ENCODE data around the gene PAPPA. TPM values are rescaled to one million over a fixed set of nuclear protein-coding genes. Genes with fewer than 3 reads are reported as not detected.

Gene PAPPA
- total RNA-seq, 1 experiment from 2014 or later, result 0.05 TPM

DNA sequence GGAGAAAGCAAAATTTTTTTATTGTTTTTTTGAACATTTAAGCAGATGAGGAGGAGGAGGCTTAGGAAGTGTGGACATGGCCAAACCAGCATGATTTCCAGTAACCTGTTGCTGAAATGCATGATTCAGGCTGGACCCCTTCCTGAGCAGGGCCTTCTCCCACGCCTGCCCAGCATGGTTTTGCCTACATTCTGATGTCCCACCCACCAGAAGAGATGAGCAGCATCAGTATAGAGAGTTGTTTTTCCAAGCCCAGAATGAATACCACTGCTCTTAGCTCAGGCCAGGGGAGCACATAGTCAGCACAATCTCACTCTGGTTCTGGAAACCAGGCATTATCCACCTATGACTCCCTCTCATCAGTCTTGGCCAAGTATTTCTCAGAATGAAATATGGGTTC, 90.1 kb downstream of the PAPPA start:
- BruUV-seq (replicated peaks), result no TSS peak

More for the DNA sequence above, 90.1 kb downstream of the PAPPA start:
- ATAC-seq (no peak), DNase-seq (ENCODE audit: low read depth, low spot score) (no peak)
- ChIA-PET POLR2A (no interaction called here), CTCF (no interaction called here), RAD21 (ENCODE audit: low non-redundant PET in 1 of 2, low total read pairs in 2 of 2, uncharacterized antibody in 2 of 2, unreplicated experiment in 2 of 2) (no interaction called here)
- no peaks in the 10 kb centered on the region for H3K9me3 ChIP-seq (ENCODE audit: control insufficient read depth in 1 of 2, insufficient read depth in 1 of 2, low read depth in 1 of 2, low read length in 2 of 2)
- peaks cover 25% of the 10 kb centered on the region for H3K27me3 ChIP-seq (ENCODE audit: insufficient read depth, low read length)
- no peaks in the 10 kb centered on the region for H4K20me1 ChIP-seq (ENCODE audit: insufficient read depth)
- no peak overlapping the region for H2AFZ ChIP-seq (ENCODE audit: low read depth, low read length, poor library complexity, severe bottlenecking)
- no peaks in the 10 kb centered on the region for H3K36me3 ChIP-seq (ENCODE audit: control insufficient read depth in 1 of 2, insufficient read depth in 2 of 2, low read length in 2 of 2)
- intact Hi-C loops (cut with micrococcal nuclease), result no loop called here
- no peak for TF ChIP-seq CEBPB (IDR thresholded peaks at IDR 0.05; ENCODE audit: low read depth)
- no peak for TF ChIP-seq SIN3A (IDR thresholded peaks at IDR 0.05; ENCODE audit: low read depth)
- TF ChIP-seq, protein P1, sequence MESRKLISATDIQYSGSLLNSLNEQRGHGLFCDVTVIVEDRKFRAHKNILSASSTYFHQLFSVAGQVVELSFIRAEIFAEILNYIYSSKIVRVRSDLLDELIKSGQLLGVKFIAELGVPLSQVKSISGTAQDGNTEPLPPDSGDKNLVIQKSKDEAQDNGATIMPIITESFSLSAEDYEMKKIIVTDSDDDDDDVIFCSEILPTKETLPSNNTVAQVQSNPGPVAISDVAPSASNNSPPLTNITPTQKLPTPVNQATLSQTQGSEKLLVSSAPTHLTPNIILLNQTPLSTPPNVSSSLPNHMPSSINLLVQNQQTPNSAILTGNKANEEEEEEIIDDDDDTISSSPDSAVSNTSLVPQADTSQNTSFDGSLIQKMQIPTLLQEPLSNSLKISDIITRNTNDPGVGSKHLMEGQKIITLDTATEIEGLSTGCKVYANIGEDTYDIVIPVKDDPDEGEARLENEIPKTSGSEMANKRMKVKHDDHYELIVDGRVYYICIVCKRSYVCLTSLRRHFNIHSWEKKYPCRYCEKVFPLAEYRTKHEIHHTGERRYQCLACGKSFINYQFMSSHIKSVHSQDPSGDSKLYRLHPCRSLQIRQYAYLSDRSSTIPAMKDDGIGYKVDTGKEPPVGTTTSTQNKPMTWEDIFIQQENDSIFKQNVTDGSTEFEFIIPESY (IDR thresholded peaks at IDR 0.05; ENCODE audit: extremely low read depth, insufficient replicate concordance, low read length), result no peak
- TF ChIP-seq FOSL1 (IDR thresholded peaks at IDR 0.05; ENCODE audit: low read depth), result no peak
- TF ChIP-seq SRF (IDR thresholded peaks at IDR 0.05; ENCODE audit: low read depth), result no peak
- no peak for TF ChIP-seq EZH2 (IDR thresholded peaks at IDR 0.05)
- TF ChIP-seq EGR1 (IDR thresholded peaks at IDR 0.05; ENCODE audit: low read depth), result no peak
- TF ChIP-seq, protein P2, sequence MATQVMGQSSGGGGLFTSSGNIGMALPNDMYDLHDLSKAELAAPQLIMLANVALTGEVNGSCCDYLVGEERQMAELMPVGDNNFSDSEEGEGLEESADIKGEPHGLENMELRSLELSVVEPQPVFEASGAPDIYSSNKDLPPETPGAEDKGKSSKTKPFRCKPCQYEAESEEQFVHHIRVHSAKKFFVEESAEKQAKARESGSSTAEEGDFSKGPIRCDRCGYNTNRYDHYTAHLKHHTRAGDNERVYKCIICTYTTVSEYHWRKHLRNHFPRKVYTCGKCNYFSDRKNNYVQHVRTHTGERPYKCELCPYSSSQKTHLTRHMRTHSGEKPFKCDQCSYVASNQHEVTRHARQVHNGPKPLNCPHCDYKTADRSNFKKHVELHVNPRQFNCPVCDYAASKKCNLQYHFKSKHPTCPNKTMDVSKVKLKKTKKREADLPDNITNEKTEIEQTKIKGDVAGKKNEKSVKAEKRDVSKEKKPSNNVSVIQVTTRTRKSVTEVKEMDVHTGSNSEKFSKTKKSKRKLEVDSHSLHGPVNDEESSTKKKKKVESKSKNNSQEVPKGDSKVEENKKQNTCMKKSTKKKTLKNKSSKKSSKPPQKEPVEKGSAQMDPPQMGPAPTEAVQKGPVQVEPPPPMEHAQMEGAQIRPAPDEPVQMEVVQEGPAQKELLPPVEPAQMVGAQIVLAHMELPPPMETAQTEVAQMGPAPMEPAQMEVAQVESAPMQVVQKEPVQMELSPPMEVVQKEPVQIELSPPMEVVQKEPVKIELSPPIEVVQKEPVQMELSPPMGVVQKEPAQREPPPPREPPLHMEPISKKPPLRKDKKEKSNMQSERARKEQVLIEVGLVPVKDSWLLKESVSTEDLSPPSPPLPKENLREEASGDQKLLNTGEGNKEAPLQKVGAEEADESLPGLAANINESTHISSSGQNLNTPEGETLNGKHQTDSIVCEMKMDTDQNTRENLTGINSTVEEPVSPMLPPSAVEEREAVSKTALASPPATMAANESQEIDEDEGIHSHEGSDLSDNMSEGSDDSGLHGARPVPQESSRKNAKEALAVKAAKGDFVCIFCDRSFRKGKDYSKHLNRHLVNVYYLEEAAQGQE (IDR thresholded peaks at IDR 0.05; ENCODE audit: low read depth), result no peak
- no peak for TF ChIP-seq ELF1 (IDR thresholded peaks at IDR 0.05; ENCODE audit: borderline replicate concordance, low read depth)
- H3K79me2 ChIP-seq (ENCODE audit: insufficient read depth, low read length), result no peaks in the 10 kb centered on the region
- H3K4me1 ChIP-seq (ENCODE audit: control insufficient read depth in 1 of 2, insufficient read depth in 2 of 2, low read length in 2 of 2), result no peaks in the 10 kb centered on the region
- no peak overlapping the region for H3K4me2 ChIP-seq (ENCODE audit: low read length)
- no peak overlapping the region for H3K4me3 ChIP-seq (replicated peaks in 1 of 2; ENCODE audit: low read depth in 1 of 2, low read length in 2 of 2)
- no peaks in the 10 kb centered on the region for H3K9me2 ChIP-seq (ENCODE audit: insufficient read depth)
- no peak overlapping the region for H3K9ac ChIP-seq (ENCODE audit: low read length)
- no peak overlapping the region for H3K27ac ChIP-seq (ENCODE audit: low read depth, low read length)
